Ovary (tissue), 9 donors: ENCODE results near the gene GSTM4. TPM values are rescaled to one million over a fixed set of nuclear protein-coding genes. Genes with fewer than 3 reads are reported as not detected.
A peak's percentile ranks its signal among the peaks of the same experiment; 100 is the strongest.

Experiments
- DNase-seq, 5 donors: peaks; one replicate each; pipeline ENCODE4 v3.0.0-alpha.2; 2019 to 2020
- H3K27ac ChIP-seq, 2 donors: fragments of 200-600 bp; one replicate each; pipeline versions ENCODE4 v1.5.1 to v1.8.0; 2019 to 2022
- H3K27me3 ChIP-seq: fragments of 200-600 bp; one replicate; pipeline ENCODE4 v1.8.0; 2022
- H3K36me3 ChIP-seq: fragments of 200-600 bp; sonication (generic); one replicate; pipeline ENCODE4 v1.5.1; 2019
- H3K4me1 ChIP-seq: one replicate; pipeline ENCODE4 v1.8.1; 2013; ENCODE audit warnings: mild to moderate bottlenecking, moderate library complexity; ENCODE audit not compliant: insufficient read depth
- H3K4me3 ChIP-seq: fragments of 200-600 bp; sonication (generic); one replicate; pipeline ENCODE4 v1.5.1; 2017
- H3K9me3 ChIP-seq, 2 donors: fragments of 200-600 bp in 1 of 2; sonication (generic) in 1 of 2; one replicate each; pipeline versions ENCODE4 v1.5.1 to v1.8.1; 2013 to 2019; ENCODE audit warnings: mild to moderate bottlenecking in 1 of 2, moderate library complexity in 1 of 2
- CTCF ChIP-seq, 3 donors: fragments of 450-650 bp in 2 of 3; fragments of 200-600 bp in 1 of 3; IDR thresholded peaks; one replicate each; pipeline versions ENCODE4 v1.5.1 to v1.8.0; 2016 to 2022; ENCODE audit warnings: antibody characterized with exemption in 3 of 3, mild to moderate bottlenecking in 1 of 3
- EP300 ChIP-seq: sonication (generic); formaldehyde crosslinking; IDR thresholded peaks from one replicate; pipeline ENCODE4 v1.6.1; 2017; ENCODE audit warnings: antibody characterized with exemption
- POLR2A ChIP-seq: fragments of 450-650 bp; IDR thresholded peaks from one replicate; pipeline ENCODE4 v1.6.1; 2017; ENCODE audit warnings: antibody characterized with exemption, mild to moderate bottlenecking, moderate library complexity
- WGBS, 3 donors: extraction: QIAGEN DNeasy Blood & Tissue Kit in 1 of 3; methylation state at CpG; one replicate each; pipeline versions ENCODE4 v1.1.5 to v1.1.7; 2013 to 2017; 5-methylcytosine and 5-hydroxymethylcytosine counted together
- intact Hi-C, 4 donors: fragments of 100-400 bp; cut with DNase I; formaldehyde crosslinking; loops; one replicate each; pipeline versions ENCODE4 v1.11.0 to v1.15.1; 2022 to 2023
- polyA plus RNA-seq, 2 donors: library from polyadenylated mRNA; stranded (reverse); fragments of 200-250 nt in 1 of 2; fragments of 350-450 nt in 1 of 2; fragmentation: Illumina TruSeq in 1 of 2; extraction: RNeasy Lipid Tissue Mini Kit (QIAGEN cat#74804) in 1 of 2; gene quantifications; one replicate each; pipeline ENCODE4 v1.2.3, GENCODE V29; 2013 to 2014
- total RNA-seq, 7 donors: library from RNA; depleted of rRNA in 2 of 7; stranded (reverse); fragments of >200 nt in 2 of 7; fragmentation: NEBNext Ultra II Directional in 3 of 7; extraction: Animal tissue kit (Norgen Biotek cat#: 25700) in 3 of 7; gene quantifications; one replicate each; pipeline versions ENCODE4 v1.1.0 to v1.2.4, GENCODE V29; 2016 to 2023
- donor health status: DM: no; HTN: no; CAD: no; lungs with moderate emphysema.
- donor health status: DM: no; HTN: no; CAD: no.
- donor health status: Bipolar disorder and iron deficiency.
- donor health status: DM: yes; HTN: yes; CAD: no.
- donor health status: DM: no; HTN: no; CAD: no.
- donor health status: DM: yes; HTN: yes; CAD: no.

Gene GSTM4
- total and polyA plus RNA-seq, 9 donors: 23.0 to 116 (median 47.2) TPM

- 82 to 85% (median 85%) methylated on average over 2 of the region's 2 CpGs for WGBS, 3 donors
- intact Hi-C loops: loop anchor here (2.0 to 10.0 kb wide), 5 partner anchors 95 to 343 kb away; partner anchors contain the start of genes AHCYL1 (in 2 of the 4) and GNAI3 (in 2 of the 4)
- no peak for DNase-seq
- H3K27ac ChIP-seq: no peak overlapping the region
- no peaks in the 10 kb centered on the region for H3K9me3 ChIP-seq
- TF ChIP-seq EP300: no peak
- no peak for TF ChIP-seq POLR2A
- H3K4me1 ChIP-seq: no peaks in the 10 kb centered on the region
- no peaks in the 10 kb centered on the region for H3K36me3 ChIP-seq
- H3K27me3 ChIP-seq: no peaks in the 10 kb centered on the region
- no peak overlapping the region for H3K4me3 ChIP-seq
Observed at GRCh38 chr1:109641861-109642260, 14.0 kb upstream of the GSTM4 start.

- Histone ChIP-seq H3K27ac (no peak overlapping the region), H3K4me1 (no peaks in the 10 kb centered on the region), H3K36me3 (no peaks in the 10 kb centered on the region), H3K27me3 (no peaks in the 10 kb centered on the region), H3K9me3 (no peaks in the 10 kb centered on the region), H3K4me3 (no peak overlapping the region)
- no peak for DNase-seq
- WGBS, 3 donors: 67 to 88% (median 85%) methylated on average over 3 of the region's 3 CpGs
- intact Hi-C loops: loop anchor here (2.0 to 10.0 kb wide), 5 partner anchors 95 to 342 kb away; partner anchors contain the start of genes AHCYL1 (in 2 of the 4) and GNAI3 (in 2 of the 4)
- TF ChIP-seq EP300 (no peak), CTCF (IDR thresholded peaks at IDR 0.05) (no peak), POLR2A (no peak)
Observed at GRCh38 chr1:109642626-109643025, 13.3 kb upstream of the GSTM4 start.

GRCh38 chr1:109643385-109644230 is 12.3 kb upstream of the GSTM4 start:
- 36 to 46% (median 39%) methylated on average over 32 of the region's 32 CpGs for WGBS, 3 donors
- no peaks in the 10 kb centered on the region for H3K4me1 ChIP-seq
- DNase-seq: peak; percentile 75 to 92 (median 88)
- H3K36me3 ChIP-seq: no peaks in the 10 kb centered on the region
- H3K27ac ChIP-seq: peak overlapping the region in 1 of 2 donors; percentile 35
- intact Hi-C loops: loop anchor here (2.0 to 10.0 kb wide), 5 partner anchors 96 to 341 kb away; partner anchors contain the start of genes AHCYL1 (in 2 of the 4) and GNAI3 (in 2 of the 4)
- H3K27me3 ChIP-seq: no peaks in the 10 kb centered on the region
- no peak overlapping the region for H3K4me3 ChIP-seq
- H3K9me3 ChIP-seq: no peaks in the 10 kb centered on the region
- TF ChIP-seq POLR2A (no peak), CTCF (IDR thresholded peaks at IDR 0.05) (peak; percentile 63 to 87 (median 71)), EP300 (no peak)

- H3K27me3 ChIP-seq: no peaks in the 10 kb centered on the region
- H3K36me3 ChIP-seq: no peaks in the 10 kb centered on the region
- intact Hi-C loops: loop anchor here (5.0 to 10.0 kb wide), 4 partner anchors 97 to 340 kb away; partner anchors contain the start of genes AHCYL1 (in 2 of the 4) and GNAI3 (in 2 of the 4)
- no peak overlapping the region for H3K4me3 ChIP-seq
- DNase-seq: peak in 4 of 5 donors; percentile 24 to 70 (median 34)
- no peaks in the 10 kb centered on the region for H3K9me3 ChIP-seq
- TF ChIP-seq POLR2A: no peak
- no peak for TF ChIP-seq EP300
- TF ChIP-seq CTCF (IDR thresholded peaks at IDR 0.05): no peak
- H3K27ac ChIP-seq: no peak overlapping the region
- no CpG with 5 or more reads among the region's 10 CpGs for WGBS, 3 donors
- H3K4me1 ChIP-seq: no peaks in the 10 kb centered on the region
Observed at GRCh38 chr1:109644670-109645069, 11.2 kb upstream of the GSTM4 start.
